COLO668 (cell line): Measurements from ENCODE around the gene ZNF165.
"Not testable (repeated sequence)": the region's sequence is repeated elsewhere in the genome, so short reads cannot be mapped to it uniquely, and the experiment has no call there.

Experiments
- DNase-seq: peaks from one replicate; lab custom pipeline; 2025; ENCODE audit not compliant: unreplicated experiment; lab: John Stamatoyannopoulos, UW

Gene ZNF165

DNA sequence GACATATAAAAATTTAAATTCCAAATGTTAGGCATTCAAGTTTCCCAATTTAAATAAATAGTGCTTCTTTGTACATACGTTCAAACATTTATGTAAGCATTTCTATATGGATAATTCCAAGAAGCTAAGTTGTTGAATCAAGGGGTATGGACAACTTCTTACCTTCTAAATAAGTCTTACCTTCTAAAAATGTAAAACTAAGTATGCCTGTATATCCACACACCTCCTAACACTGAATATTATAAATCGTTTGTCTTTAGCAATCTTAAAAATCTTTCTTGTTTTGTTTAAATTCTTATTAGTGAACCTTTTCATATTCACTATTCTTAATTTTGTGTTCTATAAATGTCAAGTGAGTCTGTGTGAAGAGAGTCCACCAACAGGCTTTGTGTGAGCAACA lies 41.5 kb downstream of the ZNF165 start:
- no peak for DNase-seq

DNA sequence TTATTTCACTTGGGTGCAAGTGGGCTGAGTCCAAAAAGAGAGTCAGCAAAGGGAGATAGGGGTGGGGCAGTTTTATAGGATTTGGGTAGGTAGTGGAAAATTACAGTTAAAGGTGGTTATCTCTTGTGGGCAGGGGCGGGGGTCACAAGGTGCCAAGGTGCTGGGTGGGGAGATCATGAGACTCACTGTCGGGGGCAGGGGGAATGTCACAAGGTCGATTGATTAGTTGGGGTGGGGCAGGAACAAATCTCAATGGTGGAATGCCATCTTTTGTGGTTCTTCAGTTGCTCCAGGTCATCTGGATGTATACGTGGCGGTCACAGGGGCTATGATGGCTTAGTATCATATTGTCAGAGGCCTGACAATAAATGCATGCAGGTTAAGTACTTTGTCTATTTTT lies 41.9 kb downstream of the ZNF165 start:
- not testable (repeated sequence) for DNase-seq

DNA sequence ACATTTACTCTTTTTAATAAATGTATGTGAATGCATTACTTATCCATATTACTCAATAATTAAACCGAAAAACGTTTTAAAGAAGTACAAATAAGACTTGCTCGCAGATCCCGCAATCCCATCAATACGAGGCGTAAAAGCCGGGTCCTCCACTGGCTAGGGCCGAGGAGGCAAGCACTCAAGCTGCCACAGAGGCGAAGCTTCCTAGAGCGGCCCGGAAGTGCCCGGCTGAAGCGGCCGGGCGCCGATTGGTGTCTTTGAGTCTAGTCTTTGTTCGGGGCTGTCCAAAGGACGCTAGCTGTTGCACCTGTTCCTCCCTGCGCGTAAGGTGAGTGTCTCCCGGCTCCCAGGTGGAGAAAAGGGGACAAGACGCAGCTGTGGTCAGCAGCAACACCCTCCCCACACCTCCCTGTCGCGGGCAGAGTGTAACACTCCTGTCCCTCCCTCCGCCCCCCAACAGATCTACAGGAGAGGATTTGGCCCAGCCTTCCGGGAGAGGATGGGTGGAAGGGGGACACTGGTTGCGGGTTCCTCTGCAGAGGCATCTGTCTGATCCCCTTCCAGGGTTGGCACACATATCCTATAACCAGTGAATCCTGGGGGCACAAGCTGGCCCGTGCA lies 44.1 kb downstream of the ZNF165 start, which contains the start of gene ZSCAN16:
TSS of gene ZSCAN16 (plus strand) at position 260 of the 621 bp plus-strand sequence. CDS start 835 bp downstream, outside the sequence.
- DNase-seq: peak; percentile 88

DNA sequence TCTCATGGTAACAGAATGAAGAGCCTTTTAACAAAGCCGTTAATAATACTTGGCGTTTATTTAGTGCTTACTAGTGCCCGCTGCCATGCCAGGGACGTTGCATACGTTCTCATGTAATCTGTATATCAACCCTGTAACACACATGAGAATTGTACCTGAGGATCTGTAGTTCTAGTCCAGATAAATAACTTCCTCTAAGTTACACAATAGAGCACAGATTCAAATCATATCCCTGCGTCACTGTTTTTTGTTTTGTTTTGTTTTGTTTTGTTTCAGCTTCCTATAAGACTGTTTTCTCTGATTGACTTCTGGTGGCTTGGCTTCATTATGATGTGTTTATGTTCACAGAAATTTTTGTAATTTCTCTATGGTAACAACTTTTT lies 44.6 kb downstream of the ZNF165 start:
- no peak for DNase-seq

DNA sequence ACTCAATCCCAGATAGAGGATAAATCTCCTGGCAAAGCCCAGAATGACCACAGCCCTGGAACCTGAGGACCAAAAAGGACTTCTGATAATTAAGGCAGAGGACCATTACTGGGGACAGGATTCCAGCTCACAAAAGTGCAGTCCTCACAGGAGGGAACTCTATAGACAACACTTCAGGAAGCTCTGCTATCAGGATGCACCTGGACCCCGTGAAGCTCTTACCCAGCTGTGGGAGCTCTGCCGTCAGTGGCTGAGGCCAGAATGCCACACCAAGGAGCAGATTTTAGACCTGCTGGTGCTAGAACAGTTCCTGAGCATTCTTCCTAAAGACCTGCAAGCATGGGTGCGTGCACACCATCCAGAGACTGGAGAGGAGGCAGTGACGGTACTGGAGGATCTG lies 45.0 kb downstream of the ZNF165 start:
- peak; percentile 1 for DNase-seq

DNA sequence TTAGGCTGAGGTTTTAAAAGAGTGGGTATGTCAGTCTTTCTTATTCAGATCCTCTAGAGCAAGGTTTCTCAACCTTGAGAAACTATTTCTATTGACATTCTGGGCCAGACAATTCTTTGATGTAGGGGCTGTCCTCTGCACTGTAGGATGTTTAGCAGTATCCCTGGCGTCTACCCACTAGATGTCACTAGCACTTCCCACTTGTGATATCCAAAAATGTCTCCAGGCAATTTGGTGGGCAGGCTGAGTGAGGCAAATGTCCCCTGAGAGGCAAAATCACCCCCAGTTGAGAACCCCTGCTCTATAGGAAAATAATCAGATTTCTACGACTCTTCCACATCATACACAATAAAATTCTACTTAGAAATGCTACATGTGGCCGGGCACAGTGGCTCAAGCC lies 53.6 kb downstream of the ZNF165 start:
- peak; percentile 3 for DNase-seq

DNA sequence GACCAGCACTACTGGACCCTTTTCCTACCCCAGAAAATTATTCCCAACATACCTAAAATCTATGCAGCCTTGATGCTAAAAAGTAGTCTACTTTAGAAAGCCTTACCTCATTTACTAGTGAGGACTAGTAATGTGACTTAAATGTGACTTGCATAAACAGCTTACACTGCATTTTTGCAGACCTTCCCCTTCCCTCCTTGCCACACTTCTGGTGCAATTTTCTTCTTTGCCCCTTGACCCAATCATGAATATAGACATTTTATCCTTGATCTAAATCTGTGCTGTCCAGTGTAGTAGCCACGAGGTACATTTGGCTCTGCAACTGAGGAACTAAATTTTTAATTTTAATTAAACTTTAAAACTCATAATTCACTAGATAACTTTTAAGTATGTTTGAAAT lies 54.3 kb downstream of the ZNF165 start:
- DNase-seq: no peak

DNA sequence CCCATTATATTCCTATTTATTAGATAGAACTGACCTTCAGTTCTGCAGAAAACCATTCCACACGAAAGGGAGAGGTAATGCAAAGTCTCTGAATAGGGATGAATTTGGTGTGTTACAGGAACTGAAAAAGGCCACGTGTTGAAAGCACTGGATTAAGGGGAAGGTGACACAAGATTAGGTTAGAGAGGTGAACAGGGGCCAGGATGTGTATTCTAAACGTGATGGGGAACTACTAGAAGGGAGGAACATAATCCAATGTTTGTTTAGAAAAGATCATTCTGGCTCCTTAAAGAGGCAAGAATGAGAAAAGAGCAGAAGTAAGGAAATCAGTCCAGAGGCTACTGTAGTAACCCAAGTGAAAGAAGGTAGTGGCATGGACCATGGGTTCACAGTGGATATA lies 55.0 kb downstream of the ZNF165 start:
- DNase-seq: no peak

DNA sequence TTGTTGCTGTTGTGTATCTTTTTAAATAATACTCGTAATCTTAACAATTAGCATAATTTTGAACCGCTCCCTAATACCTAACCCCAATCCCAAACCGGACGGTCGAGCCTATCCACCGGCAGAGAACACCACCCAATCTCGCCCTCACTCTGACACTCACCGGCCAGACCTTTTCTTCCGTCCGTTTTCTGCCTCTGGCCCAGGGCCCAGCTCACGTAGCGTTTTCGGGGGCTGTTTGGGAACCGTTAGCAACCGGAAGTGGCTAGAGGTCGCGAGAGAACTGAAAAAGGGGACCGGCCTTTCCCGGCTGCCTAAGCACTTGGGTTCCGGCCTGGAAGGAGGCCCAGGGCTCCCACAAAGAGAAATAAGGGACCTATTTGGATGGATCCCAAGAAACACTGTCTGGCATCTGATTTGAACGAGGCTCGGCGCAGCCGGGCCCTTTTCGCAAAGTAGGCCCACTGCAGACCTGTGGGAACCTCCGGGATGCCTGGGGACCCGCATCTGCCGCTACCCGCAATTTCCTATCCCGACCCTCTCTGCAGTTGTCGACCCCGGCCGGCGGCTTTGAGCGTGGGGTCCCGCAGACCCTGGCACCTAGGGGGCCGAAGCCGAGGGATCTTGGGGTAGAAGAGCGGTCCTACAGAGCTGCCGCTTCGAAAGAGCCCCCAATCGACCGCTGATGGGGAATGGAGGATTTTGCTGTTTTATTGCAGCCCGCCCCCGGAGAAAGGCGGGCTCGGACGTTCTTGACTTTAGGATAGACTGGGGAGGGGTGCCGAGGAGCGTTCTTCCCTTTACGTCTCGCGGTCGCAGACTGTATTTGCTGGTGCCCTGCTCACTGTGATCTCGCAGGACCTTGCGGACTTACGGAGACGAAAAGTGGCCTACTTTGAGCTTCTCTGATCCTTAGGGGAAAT lies 56.5 kb downstream of the ZNF165 start:
- peak; percentile 75 for DNase-seq

DNA sequence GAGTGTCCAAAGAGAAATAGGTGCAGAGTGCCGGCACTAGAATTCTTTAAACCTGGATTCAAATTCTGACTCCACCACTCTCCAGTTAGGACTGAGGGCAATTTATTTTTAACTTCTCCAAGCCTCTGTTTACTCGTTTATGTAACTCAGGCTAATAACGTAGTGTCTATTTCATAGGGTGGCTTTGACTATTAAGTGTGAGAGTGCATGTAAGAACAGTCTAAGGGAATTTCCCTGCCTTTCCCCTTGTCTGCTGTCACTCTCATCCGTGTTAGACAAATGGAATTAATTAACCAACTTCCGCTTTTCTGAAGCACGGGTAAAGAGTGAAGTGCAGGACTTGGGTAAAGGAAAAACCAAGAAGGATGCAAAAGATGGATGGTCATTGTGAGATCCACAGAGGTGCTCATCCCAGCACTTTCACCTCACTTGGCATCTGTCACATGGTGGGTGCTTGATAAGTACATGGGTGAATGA lies 57.2 kb downstream of the ZNF165 start:
- DNase-seq: no peak
